ENCODE measurements around the gene MYO1A. TPM values are rescaled to one million over a fixed set of nuclear protein-coding genes. Genes with fewer than 3 reads are reported as not detected.

The MYO1A gene
- total and polyA plus RNA-seq, 2 donors (not counting 1 experiment from before 2014, with no cell fraction given) = 0.55 to 1.3 TPM

DNA sequence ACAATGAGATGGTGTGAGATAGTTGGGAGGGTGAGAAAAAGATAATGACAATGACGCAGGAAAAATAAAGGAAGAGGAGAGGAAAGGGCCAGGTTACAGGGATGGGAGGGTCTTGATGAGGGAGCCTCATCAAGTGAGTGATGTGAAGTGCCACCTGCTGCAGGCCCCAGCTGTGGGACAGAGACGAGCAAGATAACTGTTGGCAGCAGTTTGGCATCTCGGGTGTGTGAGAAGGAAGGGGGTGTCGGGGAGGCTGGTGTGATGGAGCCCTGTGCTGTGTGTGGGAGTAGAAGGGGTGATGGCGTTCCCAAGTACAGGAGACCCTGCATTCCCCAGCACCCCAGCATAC lies 22.1 kb downstream of the MYO1A start:
- Histone ChIP-seq H4K20me1 (ENCODE audit: control insufficient read depth, insufficient read depth, low read length, poor library complexity, severe bottlenecking) (no peaks in the 10 kb centered on the region), H3K27me3 (replicated peaks in 1 of 4; ENCODE audit: control extremely low read depth in 1 of 4, control insufficient read depth in 3 of 4, insufficient read depth in 4 of 4, low read length in 3 of 4) (no peaks in the 10 kb centered on the region), H3K9ac (ENCODE audit: low read length) (no peak overlapping the region), H3K79me2 (ENCODE audit: control insufficient read depth, insufficient read depth, low read length) (no peaks in the 10 kb centered on the region), H3K36me3 (replicated peaks in 1 of 2; ENCODE audit: control extremely low read depth in 1 of 2, control insufficient read depth in 1 of 2, extremely low read depth in 1 of 2, insufficient read depth in 2 of 2, low read length in 1 of 2) (no peaks in the 10 kb centered on the region), H3K4me1 (ENCODE audit: control insufficient read depth in 2 of 2, insufficient read depth in 2 of 2, low read length in 2 of 2) (peaks cover 8 to 14% of the 10 kb centered on the region in 2 donors), H3K9me3 (ENCODE audit: control extremely low read depth in 1 of 3, control insufficient read depth in 2 of 3, insufficient read depth in 1 of 3, low read length in 2 of 3) (no peaks in the 10 kb centered on the region), H3K4me3 (ENCODE audit: control extremely low read depth in 1 of 5, extremely low read depth in 1 of 5, insufficient read depth in 1 of 5, low read depth in 2 of 5, low read length in 4 of 5) (no peak overlapping the region), H2AFZ (ENCODE audit: insufficient read depth, low read depth, low read length, poor library complexity, severe bottlenecking) (no peak overlapping the region), H3K27ac (ENCODE audit: low read length in 2 of 2) (no peak overlapping the region), H3K4me2 (replicated peaks; ENCODE audit: low read depth, low read length, poor library complexity, severe bottlenecking) (no peak overlapping the region)
- ChIA-PET CTCF (interaction anchor here (1.5 to 1.9 kb wide), 2 partner anchors 41 to 96 kb away, joined by 4 read pairs; no protein-coding TSS in a partner anchor), POLR2A (no interaction called here)
- Mint-ChIP-seq H3K9me3 (ENCODE audit: insufficient read depth) (no peaks in the 10 kb centered on the region), H3K4me3 (no peak overlapping the region), H3K4me1 (peaks cover 19% of the 10 kb centered on the region), H3K27ac (no peak overlapping the region), H3K27me3 (no peaks in the 10 kb centered on the region)
- WGBS (ENCODE audit: insufficient coverage) = 70% methylated on average over 1 of the region's 5 CpGs
- ATAC-seq (ENCODE audit: low read depth) (no peak), DNase-seq (no peak)
- intact Hi-C loops (cut with micrococcal nuclease) = no loop called here
- TF ChIP-seq CTCF (IDR thresholded peaks at IDR 0.05) (no peak), EZH2 (IDR thresholded peaks at IDR 0.05; ENCODE audit: borderline replicate concordance, insufficient read depth, low read depth, low read length, poor library complexity, severe bottlenecking) (no peak)

GRCh38 chr12:57027011-57027804 lies 22.7 kb downstream of the MYO1A start:
- Mint-ChIP-seq H3K9me3 (ENCODE audit: insufficient read depth) (no peaks in the 10 kb centered on the region), H3K4me3 (no peak overlapping the region), H3K27ac (peak overlapping the region; percentile 23), H3K27me3 (no peaks in the 10 kb centered on the region), H3K4me1 (peaks cover 19% of the 10 kb centered on the region)
- H3K9me3 ChIP-seq (ENCODE audit: control extremely low read depth in 1 of 3, control insufficient read depth in 2 of 3, insufficient read depth in 1 of 3, low read length in 2 of 3) = no peaks in the 10 kb centered on the region
- DNase-seq (no peak), ATAC-seq (ENCODE audit: low read depth) (no peak)
- H2AFZ ChIP-seq (ENCODE audit: insufficient read depth, low read depth, low read length, poor library complexity, severe bottlenecking) = peak overlapping the region; percentile 47
- H4K20me1 ChIP-seq (ENCODE audit: control insufficient read depth, insufficient read depth, low read length, poor library complexity, severe bottlenecking) = no peaks in the 10 kb centered on the region
- ChIA-PET POLR2A (no interaction called here), CTCF (interaction anchor here (0.5 to 1.9 kb wide), 5 partner anchors 26 to 145 kb away, joined by 4 to 7 read pairs (median 4); no protein-coding TSS in a partner anchor)
- intact Hi-C loops (cut with micrococcal nuclease) = no loop called here
- no peaks in the 10 kb centered on the region for H3K79me2 ChIP-seq (ENCODE audit: control insufficient read depth, insufficient read depth, low read length)
- 70% methylated on average over 11 of the region's 13 CpGs for WGBS (ENCODE audit: insufficient coverage)
- no peaks in the 10 kb centered on the region for H3K36me3 ChIP-seq (replicated peaks in 1 of 2; ENCODE audit: control extremely low read depth in 1 of 2, control insufficient read depth in 1 of 2, extremely low read depth in 1 of 2, insufficient read depth in 2 of 2, low read length in 1 of 2)
- H3K9ac ChIP-seq (ENCODE audit: low read length) = no peak overlapping the region
- no peak overlapping the region for H3K4me2 ChIP-seq (replicated peaks; ENCODE audit: low read depth, low read length, poor library complexity, severe bottlenecking)
- peaks cover 8 to 14% of the 10 kb centered on the region in 2 donors for H3K4me1 ChIP-seq (ENCODE audit: control insufficient read depth in 2 of 2, insufficient read depth in 2 of 2, low read length in 2 of 2)
- no peak for TF ChIP-seq EZH2 (IDR thresholded peaks at IDR 0.05; ENCODE audit: borderline replicate concordance, insufficient read depth, low read depth, low read length, poor library complexity, severe bottlenecking)
- TF ChIP-seq CTCF (IDR thresholded peaks at IDR 0.05) = no peak
- H3K27ac ChIP-seq (ENCODE audit: low read length in 2 of 2) = no peak overlapping the region
- H3K27me3 ChIP-seq (replicated peaks in 1 of 4; ENCODE audit: control extremely low read depth in 1 of 4, control insufficient read depth in 3 of 4, insufficient read depth in 4 of 4, low read length in 3 of 4) = no peaks in the 10 kb centered on the region
- H3K4me3 ChIP-seq (ENCODE audit: control extremely low read depth in 1 of 5, extremely low read depth in 1 of 5, insufficient read depth in 1 of 5, low read depth in 2 of 5, low read length in 4 of 5) = no peak overlapping the region

Data from B cell (primary cell).